Measurements from ENCODE around the gene ADCY3. TPM values are rescaled to one million over a fixed set of nuclear protein-coding genes. Genes with fewer than 3 reads are reported as not detected.

Gene ADCY3
- total and polyA plus RNA-seq, 12 donors, result 8.0 to 72.0 (median 35.1) TPM

- no peak overlapping the region for H3K4me3 ChIP-seq
- WGBS, 4 donors, result 84 to 91% (median 91%) methylated on average over 12 to 26 of the region's 26 CpGs
- DNase-seq, result no peak
- TF ChIP-seq, protein P1, sequence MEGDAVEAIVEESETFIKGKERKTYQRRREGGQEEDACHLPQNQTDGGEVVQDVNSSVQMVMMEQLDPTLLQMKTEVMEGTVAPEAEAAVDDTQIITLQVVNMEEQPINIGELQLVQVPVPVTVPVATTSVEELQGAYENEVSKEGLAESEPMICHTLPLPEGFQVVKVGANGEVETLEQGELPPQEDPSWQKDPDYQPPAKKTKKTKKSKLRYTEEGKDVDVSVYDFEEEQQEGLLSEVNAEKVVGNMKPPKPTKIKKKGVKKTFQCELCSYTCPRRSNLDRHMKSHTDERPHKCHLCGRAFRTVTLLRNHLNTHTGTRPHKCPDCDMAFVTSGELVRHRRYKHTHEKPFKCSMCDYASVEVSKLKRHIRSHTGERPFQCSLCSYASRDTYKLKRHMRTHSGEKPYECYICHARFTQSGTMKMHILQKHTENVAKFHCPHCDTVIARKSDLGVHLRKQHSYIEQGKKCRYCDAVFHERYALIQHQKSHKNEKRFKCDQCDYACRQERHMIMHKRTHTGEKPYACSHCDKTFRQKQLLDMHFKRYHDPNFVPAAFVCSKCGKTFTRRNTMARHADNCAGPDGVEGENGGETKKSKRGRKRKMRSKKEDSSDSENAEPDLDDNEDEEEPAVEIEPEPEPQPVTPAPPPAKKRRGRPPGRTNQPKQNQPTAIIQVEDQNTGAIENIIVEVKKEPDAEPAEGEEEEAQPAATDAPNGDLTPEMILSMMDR (IDR thresholded peaks at IDR 0.05), result no peak
- TF ChIP-seq POLR2A (IDR thresholded peaks at IDR 0.05), result no peak
- no peaks in the 10 kb centered on the region for H3K27me3 ChIP-seq
- H3K36me3 ChIP-seq (replicated peaks in 1 of 2), result no peaks in the 10 kb centered on the region
- no peaks in the 10 kb centered on the region for H3K9me3 ChIP-seq (replicated peaks in 1 of 3)
- no peak overlapping the region for H3K27ac ChIP-seq
- H3K4me1 ChIP-seq (replicated peaks in 1 of 2), result no peaks in the 10 kb centered on the region
- intact Hi-C loops (cut with DNase I), result no loop called here
Measured at GRCh38 chr2:24840962-24841945, 78.8 kb downstream of the ADCY3 start.

- no peak overlapping the region for H3K27ac ChIP-seq
Measured at GRCh38 chr2:24840164-24840869, 79.7 kb downstream of the ADCY3 start.

DNA sequence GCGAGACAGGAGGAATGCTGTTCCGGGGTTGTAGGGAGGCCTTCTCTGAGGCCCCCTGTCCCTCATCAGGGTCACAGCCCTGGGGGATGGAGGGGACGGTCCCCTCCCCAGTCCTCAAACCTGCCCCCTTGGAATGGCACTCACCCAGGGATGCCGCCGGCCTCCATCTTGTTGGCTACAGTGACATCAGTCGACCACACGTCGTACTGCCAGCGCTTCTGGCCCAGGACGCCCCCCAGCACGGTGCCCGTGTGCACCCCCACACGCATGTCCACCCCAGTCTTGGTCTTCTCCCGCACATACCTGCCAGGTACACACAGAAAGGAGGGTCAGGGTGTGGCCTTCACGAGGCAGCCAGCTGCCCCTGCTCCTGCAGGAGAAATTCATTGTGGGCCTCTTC lies 80.3 kb downstream of the ADCY3 start:
- H3K27ac ChIP-seq, result no peak overlapping the region
- H3K9me3 ChIP-seq (replicated peaks in 1 of 3), result no peaks in the 10 kb centered on the region
- TF ChIP-seq, protein P1 (IDR thresholded peaks at IDR 0.05), result no peak
- no peak for TF ChIP-seq POLR2A (IDR thresholded peaks at IDR 0.05)
- H3K36me3 ChIP-seq (replicated peaks in 1 of 2), result no peaks in the 10 kb centered on the region
- no peaks in the 10 kb centered on the region for H3K27me3 ChIP-seq
- H3K4me1 ChIP-seq (replicated peaks in 1 of 2), result no peaks in the 10 kb centered on the region
- DNase-seq, result no peak
- 87 to 97% (median 92%) methylated on average over 11 to 15 of the region's 15 CpGs for WGBS, 4 donors
- intact Hi-C loops (cut with DNase I), result no loop called here
- H3K4me3 ChIP-seq, result no peak overlapping the region

More at GRCh38 chr2:24840164-24840869, 79.7 kb downstream of the ADCY3 start:
- TF ChIP-seq, protein P1 (IDR thresholded peaks at IDR 0.05), result no peak
- TF ChIP-seq POLR2A (IDR thresholded peaks at IDR 0.05), result no peak
- Histone ChIP-seq H3K9me3 (replicated peaks in 1 of 3) (no peaks in the 10 kb centered on the region), H3K27me3 (no peaks in the 10 kb centered on the region), H3K4me1 (replicated peaks in 1 of 2) (no peaks in the 10 kb centered on the region), H3K36me3 (replicated peaks in 1 of 2) (no peaks in the 10 kb centered on the region), H3K4me3 (no peak overlapping the region)
- intact Hi-C loops (cut with DNase I), result no loop called here
- WGBS, 4 donors, result 76 to 82% (median 79%) methylated on average over 14 to 17 of the region's 17 CpGs
- DNase-seq, result no peak

DNA sequence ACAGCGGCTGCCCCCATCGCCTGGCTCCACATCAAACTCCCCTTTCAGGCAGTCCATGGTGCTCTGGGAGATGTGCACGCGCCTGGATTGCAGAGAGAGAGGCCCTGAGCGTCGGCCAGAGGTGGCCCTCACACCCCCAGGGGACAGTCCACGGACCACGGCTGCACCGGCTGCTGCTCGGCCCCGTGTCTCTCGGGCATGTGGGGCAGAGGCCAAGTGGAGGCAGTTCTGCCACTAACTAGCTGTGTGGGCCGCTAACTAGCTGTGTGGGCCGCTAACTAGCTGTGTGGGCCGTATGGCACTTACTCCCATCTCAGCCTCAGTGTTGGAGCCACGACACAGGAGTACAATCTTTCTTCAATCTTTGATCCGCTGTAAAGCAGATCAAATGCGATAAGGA lies 81.5 kb downstream of the ADCY3 start:
- WGBS, 4 donors, result 89 to 95% (median 94%) methylated on average over 11 to 18 of the region's 18 CpGs
- no peaks in the 10 kb centered on the region for H3K9me3 ChIP-seq (replicated peaks in 1 of 3)
- no peak overlapping the region for H3K27ac ChIP-seq
- no peaks in the 10 kb centered on the region for H3K27me3 ChIP-seq
- DNase-seq, result no peak
- TF ChIP-seq, protein P1 (IDR thresholded peaks at IDR 0.05), result no peak
- no peak for TF ChIP-seq POLR2A (IDR thresholded peaks at IDR 0.05)
- intact Hi-C loops (cut with DNase I), result no loop called here
- H3K4me3 ChIP-seq, result no peak overlapping the region
- no peaks in the 10 kb centered on the region for H3K4me1 ChIP-seq (replicated peaks in 1 of 2)
- no peaks in the 10 kb centered on the region for H3K36me3 ChIP-seq (replicated peaks in 1 of 2)

Data from adrenal gland (tissue), 12 donors.